Measurements from ENCODE around the gene ACSL4. TPM values are rescaled to one million over a fixed set of nuclear protein-coding genes. Genes with fewer than 3 reads are reported as not detected.

The ACSL4 gene
- polyA plus RNA-seq, 3 donors: 5.0 to 83.0 (median 28.8) TPM

DNA sequence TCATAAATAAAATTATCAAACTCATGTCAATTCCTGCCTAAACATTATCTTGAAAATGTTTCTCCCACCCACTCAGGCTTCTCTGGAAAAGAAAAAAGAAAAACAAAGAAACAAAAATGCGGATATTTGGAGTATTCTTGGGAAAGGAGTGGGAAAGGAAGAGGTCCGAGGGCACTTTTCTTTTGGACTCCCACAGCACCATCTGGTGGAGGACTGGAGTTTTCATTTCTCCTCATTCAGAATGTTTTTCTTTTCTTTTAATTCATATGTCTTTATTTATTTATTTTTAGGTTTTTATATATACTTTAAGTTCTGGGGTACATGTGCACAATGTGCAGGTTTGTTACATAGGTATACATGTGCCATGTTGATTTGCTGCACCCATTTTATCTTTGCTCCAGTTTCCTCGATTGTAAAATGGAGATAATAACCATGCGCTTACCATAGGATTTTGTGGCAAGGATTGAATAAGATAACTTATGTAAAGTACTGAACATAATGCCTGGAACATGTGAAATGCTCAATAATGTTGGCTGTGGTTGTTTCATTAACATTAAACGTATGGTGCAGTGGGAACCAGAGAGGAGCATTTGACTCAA, 100.1 kb downstream of the ACSL4 start:
- 42 to 57% (median 47%) methylated on average over 5 of the region's 5 CpGs for WGBS, 3 donors
- H3K27ac ChIP-seq (ENCODE audit: low read depth, low read length): no peak overlapping the region

DNA sequence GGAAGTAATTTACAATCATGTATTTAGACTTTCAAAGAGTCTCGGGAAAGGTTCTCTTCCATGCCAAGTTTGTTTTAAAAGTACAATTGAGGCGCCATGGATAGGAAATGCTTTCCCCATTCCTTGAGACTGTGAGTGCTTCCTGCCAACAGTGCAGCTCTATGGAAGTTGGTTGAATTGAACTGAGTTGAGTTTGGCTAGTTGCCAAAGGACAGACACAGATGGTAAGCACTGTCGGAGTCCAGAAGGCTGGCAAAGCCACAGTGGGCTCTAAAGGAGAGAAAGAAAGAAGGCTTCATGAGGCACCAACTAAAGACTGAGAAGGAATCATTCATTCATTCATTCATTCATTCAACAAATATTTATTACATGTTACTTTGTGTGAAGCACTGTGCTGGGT, 103.7 kb downstream of the ACSL4 start:
- WGBS, 3 donors: 40 to 56% (median 53%) methylated on average over 3 of the region's 3 CpGs
- H3K27ac ChIP-seq (ENCODE audit: low read depth, low read length): no peak overlapping the region

DNA sequence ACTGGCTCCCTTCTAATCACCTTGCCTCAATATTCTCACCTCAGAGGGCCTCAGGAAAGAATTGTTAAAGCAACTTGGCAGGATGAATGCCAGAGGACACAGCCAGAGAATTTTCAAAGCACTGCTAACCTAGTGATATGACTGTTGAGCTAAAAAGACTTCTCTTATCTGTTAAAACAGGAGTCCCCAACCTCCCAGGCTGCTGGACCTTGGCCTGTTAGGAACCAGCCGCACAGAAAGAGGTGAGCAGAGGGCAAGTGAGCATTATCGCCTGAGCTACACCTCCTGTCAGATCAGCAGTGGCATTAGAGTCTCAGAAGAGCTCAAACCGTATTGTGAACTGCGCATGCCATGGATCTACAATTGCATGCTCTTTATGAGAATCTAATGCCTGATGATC, 106.4 kb downstream of the ACSL4 start:
- no peak overlapping the region for H3K27ac ChIP-seq (ENCODE audit: low read depth, low read length)
- WGBS, 3 donors: 79 to 98% (median 80%) methylated on average over 4 of the region's 4 CpGs

DNA sequence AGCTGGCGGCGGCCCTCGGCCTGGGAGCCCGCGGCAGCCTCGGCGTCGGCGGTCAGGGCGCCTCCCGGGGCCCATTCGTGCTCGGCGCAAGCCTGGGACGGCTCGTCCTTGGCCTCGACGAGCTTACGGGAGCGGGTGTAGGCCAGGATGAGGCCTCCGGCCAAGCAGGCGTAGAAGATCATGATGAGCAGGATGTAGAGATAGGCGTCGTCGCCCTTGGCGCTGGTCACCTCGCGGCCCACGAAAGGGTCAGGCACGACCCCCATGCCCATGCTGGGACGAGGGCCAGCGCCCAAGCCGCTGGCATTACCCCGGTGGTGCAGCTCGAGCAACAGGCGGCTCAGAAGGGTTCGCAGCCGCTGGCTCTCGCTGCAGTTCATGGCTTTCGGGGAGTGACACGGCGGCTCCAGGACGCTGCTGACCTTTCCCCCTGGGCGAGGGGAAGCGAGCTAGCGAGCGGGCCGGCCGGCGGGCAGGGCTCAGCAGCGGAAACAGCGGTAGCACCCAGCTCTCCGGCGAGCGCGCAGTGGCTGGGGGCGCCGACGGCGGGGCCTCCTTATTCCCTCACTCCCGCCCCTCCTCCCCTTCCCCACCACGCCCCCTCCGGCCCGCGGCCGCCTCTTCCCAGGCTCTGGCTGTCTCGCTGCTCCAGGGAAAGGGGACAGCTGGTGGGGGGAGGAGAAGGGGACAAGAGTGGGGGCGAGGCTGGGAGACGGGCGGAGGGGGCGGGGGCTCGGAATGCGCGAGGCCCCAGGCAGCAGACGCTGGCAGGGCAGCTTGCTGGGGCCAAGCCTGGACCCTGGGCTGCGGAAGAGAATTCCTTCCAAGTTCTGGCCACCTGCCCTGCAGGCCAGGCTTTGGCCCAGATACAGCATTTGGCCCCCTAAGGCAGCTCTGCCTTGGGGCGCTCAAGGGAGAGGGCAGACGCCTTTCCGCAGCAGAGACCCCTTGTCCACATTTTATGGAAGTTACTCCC, 108.1 kb downstream of the ACSL4 start, which contains the start of gene KCNE5:
Gene KCNE5 (minus strand): TSS at position 532 of the 976 bp plus-strand sequence. CDS start 152 bp downstream, at position 380.
- H3K27ac ChIP-seq (ENCODE audit: low read depth, low read length): no peak within 1 kb of the TSS
- WGBS, 3 donors: 34 to 40% (median 40%) methylated on average over 38 to 67 of the region's 79 CpGs

DNA sequence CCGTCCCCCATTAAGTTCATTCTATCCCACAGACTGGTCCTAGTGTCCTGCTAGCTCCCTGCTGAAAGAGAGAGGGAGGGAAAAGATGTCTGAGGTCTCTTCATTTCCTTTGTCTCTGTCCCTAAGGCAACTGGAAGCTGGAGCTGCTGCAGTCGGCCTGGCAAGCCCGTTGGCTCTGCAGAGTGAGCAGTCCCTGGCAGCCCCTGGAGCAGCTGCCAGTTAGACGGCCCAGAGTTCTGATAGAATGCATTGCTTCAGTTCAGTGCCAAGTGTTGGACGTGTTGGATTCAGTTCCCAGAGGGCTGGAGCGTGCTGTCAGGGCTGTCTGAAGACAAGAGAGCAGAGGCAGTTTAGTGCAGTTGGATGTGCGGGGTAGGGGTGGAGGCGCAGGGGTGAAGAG, 109.1 kb downstream of the ACSL4 start:
- H3K27ac ChIP-seq (ENCODE audit: low read depth, low read length): no peak overlapping the region
- WGBS, 3 donors: 69 to 88% (median 72%) methylated on average over 7 to 8 of the region's 8 CpGs

DNA sequence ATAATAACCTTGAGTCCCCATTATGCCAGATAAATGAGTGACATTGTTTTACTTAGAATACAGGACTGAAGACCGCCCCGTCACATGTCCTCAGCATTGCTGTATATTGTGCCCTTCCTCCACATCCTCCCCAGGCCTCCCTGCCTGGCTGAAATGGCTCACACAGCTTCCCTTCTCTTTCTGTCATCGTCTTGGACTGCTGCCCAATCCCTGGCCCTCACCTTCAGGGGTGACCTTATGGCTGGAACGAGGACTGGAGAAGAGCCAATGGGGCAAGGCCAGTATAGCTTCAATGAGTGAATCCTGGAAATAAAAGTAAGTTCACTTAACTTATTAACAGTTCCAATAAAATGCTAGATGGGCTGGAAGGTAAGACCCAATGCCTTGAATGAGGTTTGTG, 110.8 kb downstream of the ACSL4 start:
- H3K27ac ChIP-seq (ENCODE audit: low read depth, low read length): no peak overlapping the region
- 54 to 80% (median 64%) methylated on average over 4 of the region's 4 CpGs for WGBS, 3 donors

DNA sequence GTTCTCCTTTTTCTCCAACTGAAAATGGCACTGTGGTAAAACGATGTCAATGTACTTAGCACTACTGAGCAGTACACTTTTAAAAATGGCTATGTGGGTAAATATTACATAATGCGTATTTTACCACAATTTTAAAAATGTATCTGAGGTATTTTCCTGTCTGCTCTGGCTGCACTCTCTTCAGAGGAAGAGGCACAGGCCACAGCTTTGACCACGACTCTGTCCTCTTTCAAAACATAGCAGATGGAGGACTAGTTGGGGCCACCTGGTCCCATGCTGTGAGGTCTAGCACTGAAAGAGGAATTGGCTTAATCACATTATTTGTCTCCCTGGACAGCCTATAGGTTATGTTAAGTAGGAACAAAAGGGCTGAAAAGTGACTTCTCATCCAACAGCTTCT, 113.3 kb downstream of the ACSL4 start:
- H3K27ac ChIP-seq (ENCODE audit: low read depth, low read length): no peak overlapping the region
- WGBS, 3 donors: 42 to 90% (median 48%) methylated on average over 3 of the region's 3 CpGs

DNA sequence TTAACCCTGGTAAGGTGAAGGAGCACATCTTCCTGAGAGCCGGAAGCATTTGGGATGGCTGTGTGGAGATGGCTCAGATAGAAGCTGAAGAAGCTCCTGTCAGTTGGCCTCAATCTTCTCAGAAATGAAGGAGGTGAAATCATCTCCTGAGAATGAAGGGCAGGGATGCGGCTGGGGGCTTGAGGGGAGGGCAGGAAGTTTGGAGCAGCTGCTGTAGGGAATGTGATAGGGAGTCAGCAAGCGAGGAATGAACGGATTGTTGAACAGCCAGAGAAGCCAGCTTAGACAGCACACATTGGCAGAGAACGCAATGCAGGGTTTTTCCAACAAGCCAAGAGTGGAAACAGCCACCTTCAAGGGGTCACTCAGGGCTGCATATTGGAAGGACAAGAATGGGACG, 118.1 kb downstream of the ACSL4 start:
- 68 to 76% (median 75%) methylated on average over 6 of the region's 6 CpGs for WGBS, 3 donors
- no peak overlapping the region for H3K27ac ChIP-seq (ENCODE audit: low read depth, low read length)

DNA sequence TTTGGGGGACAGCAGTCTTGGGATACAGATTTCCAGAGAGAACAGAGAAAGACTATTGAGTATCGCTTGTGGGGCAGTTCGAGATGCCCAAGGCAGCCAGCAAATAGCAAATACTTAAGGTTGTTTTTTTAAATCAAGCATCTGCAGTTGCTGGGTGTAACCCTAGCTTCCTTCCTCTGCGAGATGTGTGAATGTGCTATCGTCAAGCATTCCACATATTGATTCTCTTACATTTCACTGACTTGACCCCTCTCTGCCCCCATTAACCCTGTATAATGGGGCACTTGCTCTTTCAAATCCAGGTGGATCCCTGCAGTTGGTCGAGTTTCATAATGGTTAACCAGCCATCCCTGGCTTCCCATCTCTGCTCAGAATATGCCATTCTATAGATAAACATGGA, 131.6 kb downstream of the ACSL4 start:
- H3K27ac ChIP-seq (ENCODE audit: low read depth, low read length): no peak overlapping the region
- WGBS, 3 donors: 46 to 59% (median 50%) methylated on average over 5 of the region's 5 CpGs

DNA sequence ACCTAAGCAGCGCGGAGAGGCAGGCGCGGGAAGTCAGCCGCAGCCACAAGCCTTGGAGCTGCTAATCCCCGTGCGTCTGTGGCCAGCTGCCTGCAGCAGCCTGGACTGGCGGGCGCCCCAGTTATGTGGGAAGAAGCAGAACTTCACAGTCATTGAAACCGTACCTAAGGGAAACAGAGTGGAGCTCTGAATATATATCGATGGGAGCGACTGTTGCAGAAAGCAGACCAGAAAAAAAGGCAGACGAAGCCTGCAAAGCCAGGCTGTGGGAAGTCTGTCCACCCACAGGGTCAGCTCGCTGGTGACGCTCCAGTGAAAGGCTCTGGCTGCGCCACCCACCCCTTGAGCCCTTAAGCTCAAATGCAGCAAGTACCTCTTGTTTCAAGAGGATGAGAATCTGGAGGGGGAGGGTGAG, 132.8 kb downstream of the ACSL4 start:
- WGBS, 3 donors: 13 to 33% (median 27%) methylated on average over 12 to 16 of the region's 16 CpGs
- H3K27ac ChIP-seq (ENCODE audit: low read depth, low read length): no peak overlapping the region

DNA sequence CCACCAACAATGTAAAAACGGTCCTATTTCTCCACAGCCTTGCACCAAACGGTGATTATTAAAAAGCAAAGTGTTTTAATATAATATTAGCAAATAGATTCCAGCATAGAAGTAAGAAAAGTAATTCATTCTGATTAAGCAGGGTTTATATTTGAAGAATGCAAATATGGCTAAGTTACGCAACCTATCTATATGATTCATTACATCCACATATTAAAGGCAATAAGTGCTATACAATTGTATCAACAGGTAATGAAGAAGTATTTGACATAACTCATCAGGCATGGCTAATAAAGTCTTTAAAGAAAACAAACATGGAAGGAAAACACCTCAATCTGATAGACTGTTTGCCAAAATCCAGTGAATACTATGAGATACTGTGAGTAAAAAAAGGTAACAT, 137.0 kb downstream of the ACSL4 start:
- H3K27ac ChIP-seq (ENCODE audit: low read depth, low read length): no peak overlapping the region
- 76 to 90% (median 89%) methylated on average over 3 of the region's 3 CpGs for WGBS, 3 donors

Other genes starting within 250 kb of the ACSL4 start
- gene NXT2, start 196.4 kb downstream of the ACSL4 start, polyA plus RNA-seq: 10 to 100 TPM in 1 of 3 donors, 1 to 10 TPM in 2; 2.9 to 11.2 (median 6.9) TPM
- 1 to 10 TPM in 1 of 3 donors, under 1 TPM in 1, not detected in 1; 0.07 to 1.1 TPM for gene KCNE5, start 108.1 kb downstream of the ACSL4 start, polyA plus RNA-seq

Data from adipose tissue (tissue), 3 donors.